Ovary (tissue), 9 donors: ENCODE results near the gene VPS51. TPM values are rescaled to one million over a fixed set of nuclear protein-coding genes. Genes with fewer than 3 reads are reported as not detected.

Source experiments
- DNase-seq, 5 donors: peaks; one replicate each; pipeline ENCODE4 v3.0.0-alpha.2; 2019 to 2020
- H3K27ac ChIP-seq, 2 donors: fragments of 200-600 bp; one replicate each; pipeline versions ENCODE4 v1.5.1 to v1.8.0; 2019 to 2022
- H3K27me3 ChIP-seq: fragments of 200-600 bp; one replicate; pipeline ENCODE4 v1.8.0; 2022
- H3K36me3 ChIP-seq: fragments of 200-600 bp; sonication (generic); one replicate; pipeline ENCODE4 v1.5.1; 2019
- H3K4me1 ChIP-seq: one replicate; pipeline ENCODE4 v1.8.1; 2013; ENCODE audit warnings: mild to moderate bottlenecking, moderate library complexity; ENCODE audit not compliant: insufficient read depth
- H3K4me3 ChIP-seq: fragments of 200-600 bp; sonication (generic); one replicate; pipeline ENCODE4 v1.5.1; 2017
- H3K9me3 ChIP-seq, 2 donors: fragments of 200-600 bp in 1 of 2; sonication (generic) in 1 of 2; one replicate each; pipeline versions ENCODE4 v1.5.1 to v1.8.1; 2013 to 2019; ENCODE audit warnings: mild to moderate bottlenecking in 1 of 2, moderate library complexity in 1 of 2
- EP300 ChIP-seq: sonication (generic); formaldehyde crosslinking; IDR thresholded peaks from one replicate; pipeline ENCODE4 v1.6.1; 2017; ENCODE audit warnings: antibody characterized with exemption
- POLR2A ChIP-seq: fragments of 450-650 bp; IDR thresholded peaks from one replicate; pipeline ENCODE4 v1.6.1; 2017; ENCODE audit warnings: antibody characterized with exemption, mild to moderate bottlenecking, moderate library complexity
- WGBS, 3 donors: extraction: QIAGEN DNeasy Blood & Tissue Kit in 1 of 3; methylation state at CpG; one replicate each; pipeline versions ENCODE4 v1.1.5 to v1.1.7; 2013 to 2017; 5-methylcytosine and 5-hydroxymethylcytosine counted together
- intact Hi-C, 4 donors: fragments of 100-400 bp; cut with DNase I; formaldehyde crosslinking; loops; one replicate each; pipeline versions ENCODE4 v1.11.0 to v1.15.1; 2022 to 2023
- polyA plus RNA-seq, 2 donors: library from polyadenylated mRNA; stranded (reverse); fragments of 200-250 nt in 1 of 2; fragments of 350-450 nt in 1 of 2; fragmentation: Illumina TruSeq in 1 of 2; extraction: RNeasy Lipid Tissue Mini Kit (QIAGEN cat#74804) in 1 of 2; gene quantifications; one replicate each; pipeline ENCODE4 v1.2.3, GENCODE V29; 2013 to 2014
- total RNA-seq, 7 donors: library from RNA; depleted of rRNA in 2 of 7; stranded (reverse); fragments of >200 nt in 2 of 7; fragmentation: NEBNext Ultra II Directional in 3 of 7; extraction: Animal tissue kit (Norgen Biotek cat#: 25700) in 3 of 7; gene quantifications; one replicate each; pipeline versions ENCODE4 v1.1.0 to v1.2.4, GENCODE V29; 2016 to 2023
- TF ChIP-seq, protein P1 (sequence below), 3 donors: fragments of 450-650 bp in 2 of 3; fragments of 200-600 bp in 1 of 3; IDR thresholded peaks; one replicate each; pipeline versions ENCODE4 v1.5.1 to v1.8.0; 2016 to 2022; ENCODE audit warnings: antibody characterized with exemption in 3 of 3, mild to moderate bottlenecking in 1 of 3
- donor health status: DM: no; HTN: no; CAD: no; lungs with moderate emphysema.
- donor health status: DM: no; HTN: no; CAD: no.
- donor health status: Bipolar disorder and iron deficiency.
- donor health status: DM: yes; HTN: yes; CAD: no.
- donor health status: DM: no; HTN: no; CAD: no.
- donor health status: DM: yes; HTN: yes; CAD: no.

VPS51 gene
- total and polyA plus RNA-seq, 9 donors, result 51.1 to 543 (median 221) TPM

DNA sequence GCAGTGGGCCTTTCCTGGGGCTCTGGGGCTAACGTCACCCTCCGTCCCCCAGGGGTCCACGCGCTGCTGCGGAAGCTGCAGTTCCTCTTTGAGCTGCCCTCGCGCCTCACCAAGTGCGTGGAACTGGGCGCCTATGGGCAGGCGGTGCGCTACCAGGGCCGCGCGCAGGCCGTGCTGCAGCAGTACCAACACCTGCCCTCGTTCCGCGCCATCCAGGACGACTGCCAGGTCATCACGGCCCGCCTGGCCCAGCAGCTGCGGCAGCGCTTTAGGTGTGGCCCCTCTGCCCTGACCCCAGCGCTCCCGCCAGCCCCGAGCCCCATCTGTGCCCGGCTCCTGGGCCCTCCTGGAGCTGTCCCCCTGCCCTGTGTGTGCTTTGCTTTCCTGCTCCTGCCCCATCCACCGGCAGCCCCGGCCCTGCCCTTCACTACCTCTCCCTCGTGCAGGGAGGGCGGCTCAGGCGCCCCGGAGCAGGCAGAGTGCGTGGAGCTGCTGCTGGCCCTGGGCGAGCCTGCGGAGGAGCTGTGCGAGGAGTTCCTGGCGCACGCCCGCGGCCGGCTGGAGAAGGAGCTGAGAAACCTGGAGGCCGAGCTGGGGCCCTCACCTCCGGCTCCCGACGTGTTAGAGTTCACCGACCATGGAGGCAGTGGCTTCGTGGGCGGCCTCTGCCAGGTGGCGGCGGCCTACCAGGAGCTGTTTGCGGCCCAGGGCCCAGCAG lies 11.9 kb downstream of the VPS51 start:
- Histone ChIP-seq H3K4me3 (no peak overlapping the region), H3K36me3 (no peaks in the 10 kb centered on the region), H3K27me3 (no peaks in the 10 kb centered on the region), H3K4me1 (peaks cover 24% of the 10 kb centered on the region), H3K27ac (no peak overlapping the region), H3K9me3 (no peaks in the 10 kb centered on the region)
- peak in 2 of 5 donors; percentile 43 to 51 for DNase-seq
- TF ChIP-seq, protein P1, sequence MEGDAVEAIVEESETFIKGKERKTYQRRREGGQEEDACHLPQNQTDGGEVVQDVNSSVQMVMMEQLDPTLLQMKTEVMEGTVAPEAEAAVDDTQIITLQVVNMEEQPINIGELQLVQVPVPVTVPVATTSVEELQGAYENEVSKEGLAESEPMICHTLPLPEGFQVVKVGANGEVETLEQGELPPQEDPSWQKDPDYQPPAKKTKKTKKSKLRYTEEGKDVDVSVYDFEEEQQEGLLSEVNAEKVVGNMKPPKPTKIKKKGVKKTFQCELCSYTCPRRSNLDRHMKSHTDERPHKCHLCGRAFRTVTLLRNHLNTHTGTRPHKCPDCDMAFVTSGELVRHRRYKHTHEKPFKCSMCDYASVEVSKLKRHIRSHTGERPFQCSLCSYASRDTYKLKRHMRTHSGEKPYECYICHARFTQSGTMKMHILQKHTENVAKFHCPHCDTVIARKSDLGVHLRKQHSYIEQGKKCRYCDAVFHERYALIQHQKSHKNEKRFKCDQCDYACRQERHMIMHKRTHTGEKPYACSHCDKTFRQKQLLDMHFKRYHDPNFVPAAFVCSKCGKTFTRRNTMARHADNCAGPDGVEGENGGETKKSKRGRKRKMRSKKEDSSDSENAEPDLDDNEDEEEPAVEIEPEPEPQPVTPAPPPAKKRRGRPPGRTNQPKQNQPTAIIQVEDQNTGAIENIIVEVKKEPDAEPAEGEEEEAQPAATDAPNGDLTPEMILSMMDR (IDR thresholded peaks at IDR 0.05), result no peak
- TF ChIP-seq POLR2A (no peak), EP300 (no peak)
- WGBS, 3 donors, result 87 to 94% (median 89%) methylated on average over 50 to 52 of the region's 52 CpGs
- intact Hi-C loops, result no loop called here

DNA sequence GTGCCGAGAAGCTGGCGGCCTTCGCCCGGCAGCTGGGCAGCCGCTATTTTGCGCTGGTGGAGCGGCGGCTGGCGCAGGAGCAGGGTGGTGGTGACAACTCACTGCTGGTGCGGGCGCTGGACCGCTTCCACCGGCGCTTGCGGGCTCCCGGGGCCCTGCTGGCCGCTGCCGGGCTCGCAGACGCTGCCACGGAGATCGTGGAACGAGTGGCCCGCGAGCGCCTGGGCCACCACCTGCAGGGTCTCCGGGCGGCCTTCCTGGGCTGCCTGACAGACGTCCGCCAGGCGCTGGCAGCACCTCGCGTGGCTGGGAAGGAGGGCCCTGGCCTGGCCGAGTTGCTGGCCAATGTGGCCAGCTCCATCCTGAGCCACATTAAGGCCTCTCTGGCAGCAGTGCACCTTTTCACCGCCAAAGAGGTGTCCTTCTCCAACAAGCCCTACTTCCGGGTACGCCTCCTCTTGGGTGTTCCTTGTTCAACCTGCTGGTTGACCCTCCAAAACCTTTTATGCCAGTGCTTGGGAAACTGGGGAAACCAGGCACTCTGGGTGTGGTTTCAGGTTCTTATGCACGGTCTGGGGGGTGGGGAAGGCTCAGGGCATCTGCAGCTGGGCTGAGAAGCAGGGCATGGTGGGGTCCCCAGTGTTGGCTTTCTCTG lies 12.6 kb downstream of the VPS51 start:
- WGBS, 3 donors, result 90 to 92% (median 91%) methylated on average over 32 to 38 of the region's 38 CpGs
- intact Hi-C loops, result no loop called here
- Histone ChIP-seq H3K36me3 (no peaks in the 10 kb centered on the region), H3K27me3 (no peaks in the 10 kb centered on the region), H3K4me1 (peaks cover 28% of the 10 kb centered on the region), H3K4me3 (no peak overlapping the region), H3K27ac (no peak overlapping the region), H3K9me3 (no peaks in the 10 kb centered on the region)
- DNase-seq, result peak in 1 of 5 donors; percentile 42
- TF ChIP-seq, protein P1 (IDR thresholded peaks at IDR 0.05), result no peak
- TF ChIP-seq EP300 (no peak), POLR2A (no peak)

DNA sequence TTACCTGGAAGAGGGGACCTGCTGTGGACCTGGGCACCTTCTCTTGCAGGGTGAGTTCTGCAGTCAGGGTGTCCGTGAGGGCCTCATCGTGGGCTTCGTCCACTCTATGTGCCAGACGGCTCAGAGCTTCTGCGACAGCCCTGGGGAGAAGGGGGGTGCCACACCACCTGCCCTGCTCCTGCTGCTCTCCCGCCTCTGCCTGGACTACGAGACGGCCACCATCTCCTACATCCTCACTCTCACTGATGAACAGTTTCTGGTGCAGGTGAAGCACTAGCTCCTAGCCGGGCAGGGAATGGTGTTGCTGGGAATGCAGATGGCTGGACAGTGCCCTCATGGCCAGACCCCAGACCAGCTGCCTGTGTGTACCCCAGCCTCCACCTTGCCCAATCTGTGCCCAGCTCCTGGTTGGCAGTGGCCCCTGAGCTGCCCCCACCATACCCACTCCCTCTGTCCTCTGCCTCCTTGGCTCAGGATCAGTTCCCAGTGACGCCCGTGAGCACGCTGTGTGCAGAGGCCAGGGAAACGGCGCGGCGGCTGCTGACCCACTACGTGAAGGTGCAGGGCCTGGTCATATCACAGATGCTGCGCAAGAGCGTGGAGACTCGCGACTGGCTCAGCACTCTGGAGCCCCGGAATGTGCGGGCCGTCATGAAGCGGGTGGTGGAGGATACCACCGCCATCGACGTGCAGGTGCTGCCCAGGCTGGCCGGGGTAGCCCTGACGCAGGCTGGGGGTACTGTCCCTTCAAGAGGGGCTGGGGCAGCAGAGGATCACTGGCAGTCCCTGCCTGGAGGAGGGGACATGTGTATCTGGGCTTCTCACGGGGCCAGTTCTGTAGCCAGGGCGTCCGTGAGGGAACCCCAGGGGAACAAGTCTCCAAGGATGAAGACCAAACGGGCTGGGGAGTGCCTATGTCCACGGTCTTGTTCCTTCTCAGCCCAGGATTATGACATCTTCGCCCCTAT lies 13.5 kb downstream of the VPS51 start:
- WGBS, 3 donors, result 83 to 87% (median 84%) methylated on average over 31 to 36 of the region's 36 CpGs
- no peaks in the 10 kb centered on the region for H3K27me3 ChIP-seq
- peak in 3 of 5 donors; percentile 52 to 57 (median 54) for DNase-seq

More for the DNA sequence above, 13.5 kb downstream of the VPS51 start:
- peaks cover 25% of the 10 kb centered on the region for H3K4me1 ChIP-seq
- H3K9me3 ChIP-seq, result no peaks in the 10 kb centered on the region
- H3K27ac ChIP-seq, result no peak overlapping the region
- TF ChIP-seq, protein P1 (IDR thresholded peaks at IDR 0.05), result no peak
- TF ChIP-seq POLR2A (no peak), EP300 (no peak)
- H3K36me3 ChIP-seq, result no peaks in the 10 kb centered on the region
- intact Hi-C loops, result loop anchor here in 2 of 4 donors (5.0 to 10.0 kb wide), 5 partner anchors 75 to 265 kb away; partner anchors contain the start of genes ARL2 (in 2 of the 2), ATG2A (in 1 of the 2), CAPN1 (in 1 of the 2) and CDC42BPG (in 1 of the 2)
- no peak overlapping the region for H3K4me3 ChIP-seq
